HFFc6 (cell line): ENCODE data around the gene GABBR2. TPM values are rescaled to one million over a fixed set of nuclear protein-coding genes. Genes with fewer than 3 reads are reported as not detected.
A peak's percentile ranks its signal among the peaks of the same experiment; 100 is the strongest.

ENCODE experiments used
- DNase-seq: peaks from one replicate; pipeline ENCODE4 v3.0.0-alpha.2; 2018
- H3K27ac Mint-ChIP-seq: 2 replicates; pipeline ENCODE4 v1.8.0; 2020; ENCODE audit warnings: mild to moderate bottlenecking, mixed read lengths
- H3K27me3 Mint-ChIP-seq: 2 replicates; pipeline ENCODE4 v1.8.0; 2021; ENCODE audit warnings: mild to moderate bottlenecking, moderate library complexity, mixed read lengths; ENCODE audit not compliant: insufficient read depth
- H3K36me3 Mint-ChIP-seq: 2 replicates; pipeline ENCODE4 v1.8.0; 2021; ENCODE audit warnings: low read depth, mixed read lengths
- H3K4me1 Mint-ChIP-seq: 2 replicates; pipeline ENCODE4 v1.8.0; 2020; ENCODE audit warnings: low read depth, mixed read lengths
- H3K4me3 Mint-ChIP-seq: 2 replicates; pipeline ENCODE4 v1.8.0; 2020; ENCODE audit warnings: mild to moderate bottlenecking, moderate library complexity, mixed read lengths
- H3K9me3 Mint-ChIP-seq: 2 replicates; pipeline ENCODE4 v1.8.0; 2020; ENCODE audit warnings: mild to moderate bottlenecking, mixed read lengths
- total RNA-seq, 6 experiments: library from RNA; stranded (reverse); fragmentation: NEBNext Ultra II Directional; extraction: Animal tissue kit (Norgen Biotek cat#: 25700); gene quantifications; 2 replicates in 1 of 6; 3 replicates in 5 of 6; pipeline ENCODE4 v1.2.3, GENCODE V29; 2021
- TF ChIP-seq, protein P1 (sequence below): fragments of 200-600 bp; sonication (generic); IDR thresholded peaks from 2 replicates; pipeline ENCODE4 v1.5.0; 2021; ENCODE audit warnings: antibody characterized with exemption, mild to moderate bottlenecking

Gene GABBR2
- total RNA-seq, 6 experiments from 2014 or later, result 3.1 to 9.3 (median 7.6) TPM

DNA sequence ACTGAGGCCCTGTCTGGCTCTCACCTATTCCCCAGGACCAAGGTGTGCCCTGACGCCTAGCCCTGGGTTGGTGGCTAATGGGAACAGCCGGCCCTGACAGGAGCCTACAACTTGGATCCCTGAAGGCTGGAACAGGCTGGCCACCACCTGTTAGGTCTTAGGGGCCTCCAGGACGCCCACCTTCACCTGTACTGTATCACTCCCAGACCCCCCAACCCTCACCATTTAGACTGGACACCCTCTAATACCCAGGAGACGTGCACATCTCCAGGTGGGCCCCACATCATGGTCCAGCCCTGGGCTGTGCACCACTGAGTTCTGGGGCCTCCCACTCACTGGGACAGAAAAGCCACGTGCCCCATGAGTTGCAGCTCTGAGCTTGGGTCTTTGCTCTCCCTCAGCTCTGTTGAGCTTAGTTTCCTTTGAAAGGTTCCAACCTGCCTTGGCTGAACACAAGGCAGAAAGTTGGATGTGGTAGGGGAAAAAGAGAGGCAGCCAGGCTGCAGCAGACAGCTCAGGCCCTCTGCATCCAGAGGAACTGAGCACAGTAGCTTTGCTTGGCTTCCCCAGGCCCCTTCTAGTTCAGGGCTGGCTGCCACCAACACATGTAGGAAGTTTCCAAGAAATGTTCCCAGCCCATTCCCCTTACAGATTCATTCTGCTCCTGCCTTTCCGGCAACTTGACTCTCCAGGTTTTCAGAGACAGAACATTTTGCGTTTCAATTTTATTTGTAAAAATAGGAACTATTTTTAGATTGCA is 336.5 kb downstream of the GABBR2 start:
- Mint-ChIP-seq H3K36me3 (no peaks in the 10 kb centered on the region), H3K4me1 (peaks cover 45% of the 10 kb centered on the region), H3K27me3 (no peaks in the 10 kb centered on the region; the same call in 1 of the 2 replicates), H3K9me3 (no peaks in the 10 kb centered on the region), H3K4me3 (no peak overlapping the region), H3K27ac (peak overlapping the region; percentile 98; the same call in 1 of the 2 replicates)
- TF ChIP-seq, protein P1, sequence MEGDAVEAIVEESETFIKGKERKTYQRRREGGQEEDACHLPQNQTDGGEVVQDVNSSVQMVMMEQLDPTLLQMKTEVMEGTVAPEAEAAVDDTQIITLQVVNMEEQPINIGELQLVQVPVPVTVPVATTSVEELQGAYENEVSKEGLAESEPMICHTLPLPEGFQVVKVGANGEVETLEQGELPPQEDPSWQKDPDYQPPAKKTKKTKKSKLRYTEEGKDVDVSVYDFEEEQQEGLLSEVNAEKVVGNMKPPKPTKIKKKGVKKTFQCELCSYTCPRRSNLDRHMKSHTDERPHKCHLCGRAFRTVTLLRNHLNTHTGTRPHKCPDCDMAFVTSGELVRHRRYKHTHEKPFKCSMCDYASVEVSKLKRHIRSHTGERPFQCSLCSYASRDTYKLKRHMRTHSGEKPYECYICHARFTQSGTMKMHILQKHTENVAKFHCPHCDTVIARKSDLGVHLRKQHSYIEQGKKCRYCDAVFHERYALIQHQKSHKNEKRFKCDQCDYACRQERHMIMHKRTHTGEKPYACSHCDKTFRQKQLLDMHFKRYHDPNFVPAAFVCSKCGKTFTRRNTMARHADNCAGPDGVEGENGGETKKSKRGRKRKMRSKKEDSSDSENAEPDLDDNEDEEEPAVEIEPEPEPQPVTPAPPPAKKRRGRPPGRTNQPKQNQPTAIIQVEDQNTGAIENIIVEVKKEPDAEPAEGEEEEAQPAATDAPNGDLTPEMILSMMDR, result no peak
- DNase-seq, result no peak

DNA sequence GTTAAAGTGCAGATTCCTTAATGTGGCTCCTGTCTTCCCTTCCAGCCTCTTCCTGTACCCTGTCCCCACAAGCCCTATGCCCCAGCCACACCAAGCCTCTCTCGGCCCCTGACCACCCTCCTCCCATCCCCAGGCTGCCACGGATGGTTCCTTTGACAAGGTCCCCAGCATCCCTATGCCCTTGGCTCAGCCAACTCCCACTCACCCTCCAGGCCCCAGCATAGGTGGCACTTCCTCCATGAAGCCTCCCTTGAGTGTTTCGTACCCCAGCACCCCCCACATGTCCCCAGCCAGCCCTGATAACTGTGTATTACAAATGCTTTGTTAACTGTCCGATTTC is 337.8 kb downstream of the GABBR2 start:
- Mint-ChIP-seq H3K4me1 (peaks cover 39% of the 10 kb centered on the region), H3K27me3 (no peaks in the 10 kb centered on the region; the same call in 1 of the 2 replicates), H3K36me3 (peaks cover 2% of the 10 kb centered on the region; the same call in 1 of the 2 replicates), H3K4me3 (no peak overlapping the region), H3K9me3 (peaks cover 1% of the 10 kb centered on the region), H3K27ac (no peak overlapping the region)
- DNase-seq, result no peak
- TF ChIP-seq, protein P1, result no peak

DNA sequence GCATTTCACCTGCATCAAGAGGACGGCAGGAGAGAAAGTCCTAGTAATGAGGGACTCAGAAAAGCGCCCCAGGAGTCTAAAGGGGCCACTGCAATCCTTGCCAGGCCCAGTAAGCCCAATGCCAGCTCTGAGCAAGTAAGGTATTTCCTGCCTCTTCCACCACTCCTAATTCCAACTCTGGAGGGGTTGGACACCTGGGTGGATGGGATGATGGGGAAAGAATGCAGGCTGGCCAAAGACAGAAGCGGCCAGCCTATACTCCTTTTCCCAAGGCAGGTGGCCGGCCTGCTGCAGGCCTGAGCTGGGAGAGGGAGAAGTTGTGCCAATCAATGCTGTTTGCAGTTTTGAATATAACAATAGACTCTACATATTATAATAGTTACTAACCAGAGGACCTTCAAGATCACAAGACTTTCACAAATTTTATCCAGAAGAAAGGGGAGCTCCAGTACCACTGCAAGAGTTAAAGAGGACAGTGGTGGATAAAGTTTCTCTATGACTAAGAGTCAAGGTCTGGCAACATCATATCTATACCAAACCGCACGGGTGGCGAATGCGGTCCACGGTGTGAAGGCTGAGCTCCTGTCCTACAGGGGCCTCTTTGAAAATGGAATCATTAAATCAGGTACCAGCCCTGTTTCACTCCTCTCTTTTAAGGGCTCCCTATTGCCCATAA is 338.3 kb downstream of the GABBR2 start:
- DNase-seq, result no peak
- TF ChIP-seq, protein P1, result no peak
- Mint-ChIP-seq H3K27ac (no peak overlapping the region), H3K4me1 (peaks cover 34% of the 10 kb centered on the region), H3K36me3 (peaks cover 7% of the 10 kb centered on the region), H3K4me3 (no peak overlapping the region), H3K9me3 (peaks cover 6% of the 10 kb centered on the region), H3K27me3 (no peaks in the 10 kb centered on the region; the same call in none of the 2 replicates)

DNA sequence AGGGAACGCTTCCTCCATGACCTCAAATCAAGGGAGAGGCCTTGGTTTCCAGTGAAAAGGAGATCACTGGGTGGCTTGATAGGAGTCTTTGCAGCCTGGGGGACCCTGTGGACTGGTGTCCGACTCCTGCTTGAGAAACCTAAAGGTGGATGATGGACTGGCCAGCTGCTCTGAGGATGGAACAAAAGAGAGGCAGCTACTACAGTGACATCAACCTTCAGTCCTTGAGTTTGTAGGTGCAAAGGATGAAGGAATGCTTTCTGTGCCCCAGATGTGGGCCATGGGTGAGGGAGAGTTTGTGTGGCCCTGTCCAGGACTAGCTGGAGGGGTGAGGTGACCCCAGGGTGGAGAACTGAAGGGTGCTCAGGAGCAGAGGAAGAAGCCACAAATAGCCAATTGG is 338.8 kb downstream of the GABBR2 start:
- DNase-seq, result no peak
- Mint-ChIP-seq H3K4me1 (peaks cover 28% of the 10 kb centered on the region), H3K27me3 (no peaks in the 10 kb centered on the region; the same call in none of the 2 replicates), H3K36me3 (peaks cover 13% of the 10 kb centered on the region), H3K9me3 (peaks cover 12% of the 10 kb centered on the region), H3K27ac (no peak overlapping the region), H3K4me3 (no peak overlapping the region)
- TF ChIP-seq, protein P1, result no peak

DNA sequence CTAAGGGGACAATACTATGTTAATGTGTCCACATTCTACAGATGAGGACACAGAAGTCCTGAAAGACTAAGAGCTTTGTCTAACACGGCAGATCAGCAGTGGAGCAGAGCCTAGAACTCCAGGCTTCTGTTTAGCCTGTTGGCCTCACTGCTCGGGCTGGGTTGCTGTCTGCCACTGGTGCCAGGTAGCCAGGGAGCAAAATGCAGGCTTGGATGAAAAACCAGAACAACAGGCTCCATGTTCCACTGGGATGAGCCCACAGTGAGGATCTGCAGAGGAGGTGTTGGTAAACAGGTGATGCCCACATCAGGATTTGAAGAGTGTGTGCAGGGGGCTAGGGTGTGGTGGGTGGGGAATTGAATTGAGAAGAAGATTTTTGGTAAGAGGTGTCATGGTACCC is 339.3 kb downstream of the GABBR2 start:
- Mint-ChIP-seq H3K4me3 (no peak overlapping the region), H3K9me3 (peaks cover 14% of the 10 kb centered on the region), H3K4me1 (peaks cover 24% of the 10 kb centered on the region), H3K27me3 (no peaks in the 10 kb centered on the region; the same call in none of the 2 replicates), H3K36me3 (peaks cover 13% of the 10 kb centered on the region), H3K27ac (no peak overlapping the region)
- DNase-seq, result no peak
- TF ChIP-seq, protein P1, result no peak
